ENCODE data around the gene HPD.

Gene HPD

DNA sequence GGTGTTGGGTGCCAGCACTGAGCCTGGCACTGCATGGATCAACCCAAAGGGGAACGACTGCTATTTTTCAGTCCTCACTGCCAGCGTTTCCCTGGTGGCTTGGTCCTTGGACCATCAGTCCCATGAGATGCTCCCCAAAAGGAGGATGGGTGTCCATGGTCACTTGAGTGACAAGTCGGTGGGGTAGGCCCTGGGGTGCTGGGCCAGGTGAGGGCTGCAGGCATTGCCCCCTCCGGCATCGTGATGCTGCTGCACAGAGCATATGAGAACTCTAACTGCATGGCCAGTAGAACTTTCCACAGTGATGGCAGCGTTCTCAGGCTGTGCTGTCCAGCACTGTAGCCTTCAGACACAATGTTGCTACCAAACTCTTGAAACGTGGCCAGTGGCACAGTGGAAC, 38.6 kb downstream of the HPD start:
- H3F3A ChIP-seq (ENCODE audit: insufficient read depth, low read length) = no peaks in the 10 kb centered on the region
- no peaks in the 10 kb centered on the region for H4K20me1 ChIP-seq (ENCODE audit: insufficient read depth, low read length)

DNA sequence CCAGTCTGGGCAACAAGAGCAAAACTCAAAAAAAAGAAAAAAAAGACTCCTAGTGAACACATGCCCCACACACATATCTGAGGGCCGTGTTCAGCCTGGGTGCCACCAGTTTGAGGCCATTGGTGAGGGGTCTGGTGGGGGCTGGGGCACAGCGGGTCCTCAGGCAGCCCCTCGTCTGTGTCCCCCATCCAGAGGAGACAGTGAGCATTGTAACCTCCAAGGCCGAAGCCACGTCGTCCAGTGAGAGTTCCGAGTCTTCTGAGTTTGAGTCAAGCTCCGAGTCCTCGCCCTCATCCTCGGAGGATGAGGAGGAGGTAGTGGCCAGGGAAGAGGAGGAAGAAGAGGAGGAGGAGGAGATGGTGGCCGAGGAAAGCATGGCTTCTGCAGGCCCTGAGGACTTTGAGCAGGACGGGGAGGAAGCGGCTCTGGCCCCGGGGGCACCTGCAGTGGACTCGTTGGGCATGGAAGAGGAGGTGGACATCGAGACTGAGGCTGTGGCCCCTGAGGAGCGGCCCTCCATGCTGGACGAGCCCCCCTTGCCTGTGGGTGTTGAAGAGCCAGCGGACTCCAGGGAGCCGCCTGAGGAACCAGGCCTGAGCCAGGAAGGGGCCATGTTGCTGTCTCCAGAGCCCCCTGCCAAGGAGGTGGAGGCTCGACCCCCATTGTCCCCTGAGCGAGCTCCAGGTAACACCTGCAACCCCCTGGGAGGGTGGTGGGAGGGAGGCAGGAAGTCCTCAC, 39.3 kb downstream of the HPD start:
- Histone ChIP-seq H3K4me2 (ENCODE audit: low read depth, low read length) (no peak overlapping the region), H4K20me1 (ENCODE audit: insufficient read depth, low read length) (no peaks in the 10 kb centered on the region), H3K36me3 (replicated peaks; ENCODE audit: insufficient read depth, low read length) (no peaks in the 10 kb centered on the region), H3K9ac (ENCODE audit: low read length) (no peak overlapping the region), H3K4me1 (ENCODE audit: low read length) (no peaks in the 10 kb centered on the region), H3F3A (ENCODE audit: insufficient read depth, low read length) (no peaks in the 10 kb centered on the region), H3K9me2 (replicated peaks; ENCODE audit: insufficient read depth, low read length) (no peaks in the 10 kb centered on the region), H3K79me2 (ENCODE audit: low read length) (no peaks in the 10 kb centered on the region), H3K27ac (ENCODE audit: low read length) (no peak overlapping the region), H3K4me3 (ENCODE audit: low read length) (no peak overlapping the region), H2AFZ (ENCODE audit: low read length) (no peak overlapping the region), H3K9me3 (replicated peaks; ENCODE audit: insufficient read depth, low read length) (no peaks in the 10 kb centered on the region), H3K27me3 (replicated peaks; ENCODE audit: insufficient read depth, low read length) (no peaks in the 10 kb centered on the region)
- DNase-seq = no peak
- no peak for TF ChIP-seq EZH2phosphoT487 (IDR thresholded peaks at IDR 0.05; ENCODE audit: low read length)
- TF ChIP-seq, protein P1, sequence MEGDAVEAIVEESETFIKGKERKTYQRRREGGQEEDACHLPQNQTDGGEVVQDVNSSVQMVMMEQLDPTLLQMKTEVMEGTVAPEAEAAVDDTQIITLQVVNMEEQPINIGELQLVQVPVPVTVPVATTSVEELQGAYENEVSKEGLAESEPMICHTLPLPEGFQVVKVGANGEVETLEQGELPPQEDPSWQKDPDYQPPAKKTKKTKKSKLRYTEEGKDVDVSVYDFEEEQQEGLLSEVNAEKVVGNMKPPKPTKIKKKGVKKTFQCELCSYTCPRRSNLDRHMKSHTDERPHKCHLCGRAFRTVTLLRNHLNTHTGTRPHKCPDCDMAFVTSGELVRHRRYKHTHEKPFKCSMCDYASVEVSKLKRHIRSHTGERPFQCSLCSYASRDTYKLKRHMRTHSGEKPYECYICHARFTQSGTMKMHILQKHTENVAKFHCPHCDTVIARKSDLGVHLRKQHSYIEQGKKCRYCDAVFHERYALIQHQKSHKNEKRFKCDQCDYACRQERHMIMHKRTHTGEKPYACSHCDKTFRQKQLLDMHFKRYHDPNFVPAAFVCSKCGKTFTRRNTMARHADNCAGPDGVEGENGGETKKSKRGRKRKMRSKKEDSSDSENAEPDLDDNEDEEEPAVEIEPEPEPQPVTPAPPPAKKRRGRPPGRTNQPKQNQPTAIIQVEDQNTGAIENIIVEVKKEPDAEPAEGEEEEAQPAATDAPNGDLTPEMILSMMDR (IDR thresholded peaks at IDR 0.05; ENCODE audit: low read length) = no peak
- TF ChIP-seq EZH2 (optimal IDR thresholded peaks at IDR 0.05; ENCODE audit: low read depth, low read length) = no peak

More for the DNA sequence above, 38.6 kb downstream of the HPD start:
- TF ChIP-seq, protein P1 (IDR thresholded peaks at IDR 0.05; ENCODE audit: low read length) = no peak
- TF ChIP-seq EZH2phosphoT487 (IDR thresholded peaks at IDR 0.05; ENCODE audit: low read length) (no peak), EZH2 (optimal IDR thresholded peaks at IDR 0.05; ENCODE audit: low read depth, low read length) (no peak)
- Histone ChIP-seq H3K4me1 (ENCODE audit: low read length) (no peaks in the 10 kb centered on the region), H3K9me2 (replicated peaks; ENCODE audit: insufficient read depth, low read length) (no peaks in the 10 kb centered on the region), H3K27ac (ENCODE audit: low read length) (no peak overlapping the region), H3K79me2 (ENCODE audit: low read length) (no peaks in the 10 kb centered on the region), H3K9me3 (replicated peaks; ENCODE audit: insufficient read depth, low read length) (no peaks in the 10 kb centered on the region), H3K9ac (ENCODE audit: low read length) (no peak overlapping the region), H3K36me3 (replicated peaks; ENCODE audit: insufficient read depth, low read length) (no peaks in the 10 kb centered on the region), H3K27me3 (replicated peaks; ENCODE audit: insufficient read depth, low read length) (no peaks in the 10 kb centered on the region), H2AFZ (ENCODE audit: low read length) (no peak overlapping the region), H3K4me2 (ENCODE audit: low read depth, low read length) (no peak overlapping the region), H3K4me3 (ENCODE audit: low read length) (no peak overlapping the region)
- DNase-seq = no peak

DNA sequence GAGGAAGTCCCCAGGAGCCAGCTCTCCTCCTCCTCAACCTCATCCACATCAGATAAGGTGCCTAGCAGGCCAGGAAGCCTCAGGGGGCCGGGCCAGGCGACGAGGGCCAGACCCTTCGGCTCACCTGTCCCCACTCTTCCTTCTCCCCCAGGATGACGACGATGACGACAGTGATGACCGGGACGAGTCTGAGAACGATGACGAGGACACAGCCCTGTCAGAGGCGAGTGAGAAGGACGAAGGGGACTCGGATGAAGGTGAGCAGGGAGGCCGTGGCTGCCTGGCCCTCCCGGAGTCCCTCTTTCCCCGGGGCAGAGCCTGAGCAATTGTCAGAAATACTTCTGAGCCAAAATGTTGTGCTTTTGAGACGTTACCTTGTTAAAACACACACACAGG, 41.0 kb downstream of the HPD start:
- H4K20me1 ChIP-seq (ENCODE audit: insufficient read depth, low read length) = no peaks in the 10 kb centered on the region
- no peak overlapping the region for H3K27ac ChIP-seq (ENCODE audit: low read length)
- no peaks in the 10 kb centered on the region for H3K36me3 ChIP-seq (replicated peaks; ENCODE audit: insufficient read depth, low read length)
- no peaks in the 10 kb centered on the region for H3K4me1 ChIP-seq (ENCODE audit: low read length)
- H3K4me3 ChIP-seq (ENCODE audit: low read length) = no peak overlapping the region
- H3K4me2 ChIP-seq (ENCODE audit: low read depth, low read length) = no peak overlapping the region
- no peaks in the 10 kb centered on the region for H3K27me3 ChIP-seq (replicated peaks; ENCODE audit: insufficient read depth, low read length)
- no peaks in the 10 kb centered on the region for H3K9me3 ChIP-seq (replicated peaks; ENCODE audit: insufficient read depth, low read length)
- TF ChIP-seq EZH2phosphoT487 (IDR thresholded peaks at IDR 0.05; ENCODE audit: low read length) (no peak), EZH2 (optimal IDR thresholded peaks at IDR 0.05; ENCODE audit: low read depth, low read length) (no peak)
- TF ChIP-seq, protein P1 (IDR thresholded peaks at IDR 0.05; ENCODE audit: low read length) = no peak
- no peak overlapping the region for H2AFZ ChIP-seq (ENCODE audit: low read length)
- no peak overlapping the region for H3K9ac ChIP-seq (ENCODE audit: low read length)
- H3F3A ChIP-seq (ENCODE audit: insufficient read depth, low read length) = no peaks in the 10 kb centered on the region
- H3K79me2 ChIP-seq (ENCODE audit: low read length) = peaks cover 13% of the 10 kb centered on the region
- H3K9me2 ChIP-seq (replicated peaks; ENCODE audit: insufficient read depth, low read length) = no peaks in the 10 kb centered on the region
- DNase-seq = no peak
